HG02943 (cell line): Measurements from ENCODE around the gene PRKG1.

Experiments used
- ATAC-seq: cut with Tn5 transposase; IDR thresholded peaks from one replicate; pipeline ENCODE4 v1.9.1; 2021; ENCODE audit warnings: mild to moderate bottlenecking, low read depth, moderate library complexity; ENCODE audit not compliant: unreplicated experiment

PRKG1 gene

DNA sequence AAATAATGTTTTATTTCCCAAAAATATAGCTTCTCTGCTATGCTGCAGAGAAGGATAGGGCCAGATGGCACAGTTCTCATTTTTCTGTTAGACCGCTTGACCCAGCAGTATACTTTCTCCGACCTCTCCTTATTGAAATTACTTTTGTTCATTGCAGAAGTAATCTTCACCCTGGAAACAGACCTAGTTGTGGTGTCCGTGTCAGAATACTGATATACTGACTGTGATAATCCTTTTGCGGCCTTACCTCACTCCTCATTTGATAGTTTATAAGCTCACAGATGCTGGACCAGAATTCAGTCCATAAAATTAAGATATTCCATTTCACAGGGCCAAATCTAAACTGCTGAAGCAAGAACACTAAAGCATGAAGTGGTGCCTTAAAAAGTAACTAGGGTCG, 979.2 kb downstream of the PRKG1 start:
- ATAC-seq = no peak

DNA sequence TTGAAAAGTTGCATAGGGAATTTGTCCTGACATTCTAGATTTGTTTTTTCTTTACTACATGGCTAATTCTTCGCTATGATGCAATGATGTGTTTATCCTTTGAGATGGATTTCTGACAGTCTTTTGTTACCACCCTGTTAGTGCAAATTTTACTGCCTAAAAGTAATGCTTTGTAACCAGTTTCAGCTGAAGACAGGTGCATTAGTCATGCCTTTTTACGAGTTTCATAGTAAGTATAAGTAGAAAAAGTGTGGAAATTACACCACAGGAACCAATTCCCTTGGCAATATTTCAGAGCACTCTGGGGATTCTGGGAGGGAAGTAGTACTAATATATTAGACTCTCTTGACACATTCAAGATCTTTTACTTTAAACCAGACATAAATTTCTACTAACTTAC, 982.0 kb downstream of the PRKG1 start:
- no peak for ATAC-seq

DNA sequence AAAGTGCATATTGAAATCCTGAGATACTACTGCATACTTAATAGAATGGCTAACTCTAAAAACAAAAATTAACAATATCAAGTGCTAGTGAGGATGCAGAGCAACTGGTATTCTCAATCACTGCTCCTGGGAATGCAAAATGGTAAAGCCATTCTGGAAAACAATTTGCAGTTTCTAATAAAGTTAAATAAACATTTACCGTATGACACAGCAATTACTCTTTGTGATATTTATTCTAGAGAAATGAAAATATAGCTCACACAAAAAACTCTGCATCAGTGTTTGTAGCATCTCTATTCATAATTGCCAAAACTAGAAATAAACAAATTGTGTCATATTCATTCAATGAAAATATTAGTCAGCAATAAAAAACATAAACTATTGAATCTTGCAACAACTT, 984.8 kb downstream of the PRKG1 start:
- ATAC-seq = no peak

DNA sequence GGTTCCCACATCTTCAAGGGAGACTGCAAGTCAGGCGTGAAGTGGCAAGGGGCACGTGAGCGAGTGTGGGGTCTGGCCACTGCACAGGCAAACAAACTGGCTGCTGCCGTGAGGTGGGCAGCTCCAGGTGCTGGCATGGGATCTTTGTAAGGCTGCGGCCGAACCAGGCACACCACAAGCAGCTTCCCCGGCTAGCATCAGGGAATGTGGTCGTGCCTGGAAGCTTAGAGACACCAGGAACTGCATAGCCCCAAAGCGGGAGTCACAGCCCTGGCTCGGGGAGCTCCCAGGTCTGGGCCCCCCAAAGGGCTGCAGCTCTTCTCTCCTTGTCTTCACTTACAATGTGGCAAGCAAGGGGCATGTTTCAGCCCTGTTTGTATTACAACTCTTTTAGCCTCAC, 988.9 kb downstream of the PRKG1 start:
- ATAC-seq = no peak

DNA sequence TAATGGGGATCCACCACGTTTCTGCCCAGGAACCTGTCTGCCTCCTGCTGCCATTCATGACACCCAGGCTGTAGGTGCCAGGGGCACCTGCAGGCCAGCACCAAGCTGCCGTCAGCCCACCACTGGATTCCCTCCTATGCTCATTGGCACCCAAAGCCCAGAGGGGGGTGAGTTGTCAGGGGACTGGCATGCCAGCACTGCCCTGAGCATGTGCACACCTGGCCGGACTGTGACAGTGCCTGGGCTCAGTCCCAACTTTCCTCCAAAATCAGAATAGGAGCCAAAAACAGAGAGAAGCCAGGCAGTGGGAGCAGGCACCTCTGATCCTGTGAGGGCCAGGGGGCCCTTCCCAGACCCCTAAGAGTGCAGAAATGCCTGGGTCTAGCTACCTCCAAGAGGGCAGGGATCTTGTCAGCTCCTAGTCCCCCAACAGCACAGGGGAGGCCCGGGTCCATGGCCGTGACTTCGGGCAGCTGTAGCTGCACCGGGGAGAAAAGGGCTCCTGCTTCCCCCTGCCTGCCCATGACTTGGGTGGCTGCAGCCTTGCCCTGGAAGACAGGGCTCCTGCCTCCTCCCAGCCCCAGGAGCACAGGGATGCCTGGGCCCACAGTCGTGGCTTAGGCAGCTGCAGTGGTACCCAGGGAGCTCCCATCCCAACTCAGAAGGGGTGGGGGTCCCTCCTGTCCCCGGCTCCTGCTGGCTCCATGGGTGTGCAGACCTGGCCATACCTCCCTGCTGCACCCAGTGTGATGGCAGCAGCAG, 990.0 kb downstream of the PRKG1 start:
- ATAC-seq = no peak

DNA sequence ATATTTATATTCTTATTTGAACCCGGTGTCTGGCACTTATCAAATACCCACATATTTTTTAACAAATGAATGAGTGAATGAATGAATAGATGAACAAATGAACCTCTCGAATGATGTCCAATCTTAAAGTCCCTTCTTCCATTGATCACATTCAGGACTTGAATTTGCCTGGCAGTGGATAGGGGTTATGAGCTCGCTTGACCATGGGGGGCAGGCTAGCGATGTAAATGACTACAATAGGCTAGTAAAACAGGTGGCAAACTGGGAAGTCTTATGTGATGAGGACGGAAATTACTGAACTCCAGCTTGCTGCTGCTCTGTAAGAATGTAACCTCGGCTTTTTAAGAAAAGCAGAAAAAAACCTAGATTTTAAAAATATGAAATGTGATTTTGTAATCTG, 992.1 kb downstream of the PRKG1 start:
- ATAC-seq = no peak

DNA sequence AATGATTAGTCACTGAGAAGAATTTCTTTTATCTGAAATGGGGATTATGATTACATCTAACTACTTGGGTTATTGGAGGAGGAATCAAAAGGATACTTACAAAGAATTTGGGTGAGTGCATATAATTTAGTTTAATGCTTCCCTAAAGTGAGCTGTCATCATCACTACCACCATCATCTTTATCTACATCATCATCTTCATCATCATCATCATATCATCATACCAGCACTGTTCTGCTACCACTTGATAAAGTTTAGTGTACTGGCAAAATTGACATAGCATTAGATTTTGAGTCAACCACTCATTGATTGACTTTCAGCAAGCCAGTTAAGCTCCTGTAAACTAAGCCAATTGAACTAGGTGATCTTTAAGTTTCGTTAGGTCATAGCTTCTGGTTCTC, 994.2 kb downstream of the PRKG1 start:
- ATAC-seq = no peak

DNA sequence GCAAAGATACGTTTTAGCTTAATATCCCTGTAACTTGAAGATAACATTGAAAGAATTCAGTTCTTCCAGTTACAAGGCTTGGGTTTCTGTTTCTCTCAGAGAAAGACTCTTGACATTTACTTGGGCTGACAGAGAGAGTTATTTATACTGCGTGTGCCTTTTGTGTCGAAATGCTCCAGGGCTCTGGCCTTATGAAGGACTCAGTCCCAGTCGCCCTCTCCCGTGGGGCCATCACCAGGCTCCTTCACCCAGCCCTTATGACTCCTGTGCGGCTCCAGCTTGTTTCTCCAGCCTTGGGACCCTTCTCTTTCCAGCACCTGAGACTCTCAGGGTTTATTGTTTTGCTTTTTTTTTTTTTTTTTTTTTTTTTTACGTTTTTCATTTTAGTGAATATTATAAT, 997.5 kb downstream of the PRKG1 start:
- no peak for ATAC-seq

DNA sequence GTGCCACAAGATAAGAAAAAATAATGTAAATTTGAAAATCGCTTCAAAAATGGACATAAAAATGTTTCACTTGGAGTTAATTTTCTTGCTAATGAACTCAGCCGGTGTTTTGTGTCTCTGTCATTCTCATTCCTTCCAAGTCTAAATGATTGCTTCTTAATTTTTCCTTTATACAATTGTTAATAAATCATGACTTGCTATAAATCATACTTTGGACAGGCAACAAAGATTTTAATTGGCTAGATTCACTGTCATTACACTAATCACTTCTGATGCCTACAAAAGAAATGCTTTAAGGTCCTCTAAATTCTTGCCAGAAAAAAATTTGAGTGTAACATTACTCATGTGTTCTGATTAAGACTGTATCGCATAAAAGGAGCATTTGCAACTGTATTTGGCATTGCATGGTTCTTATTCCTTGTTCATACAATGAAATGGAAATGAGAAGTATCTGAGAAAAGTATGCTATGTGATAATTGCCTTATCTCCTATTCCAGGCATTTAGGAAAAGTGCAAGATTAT, 1000.3 kb downstream of the PRKG1 start:
- ATAC-seq = no peak

DNA sequence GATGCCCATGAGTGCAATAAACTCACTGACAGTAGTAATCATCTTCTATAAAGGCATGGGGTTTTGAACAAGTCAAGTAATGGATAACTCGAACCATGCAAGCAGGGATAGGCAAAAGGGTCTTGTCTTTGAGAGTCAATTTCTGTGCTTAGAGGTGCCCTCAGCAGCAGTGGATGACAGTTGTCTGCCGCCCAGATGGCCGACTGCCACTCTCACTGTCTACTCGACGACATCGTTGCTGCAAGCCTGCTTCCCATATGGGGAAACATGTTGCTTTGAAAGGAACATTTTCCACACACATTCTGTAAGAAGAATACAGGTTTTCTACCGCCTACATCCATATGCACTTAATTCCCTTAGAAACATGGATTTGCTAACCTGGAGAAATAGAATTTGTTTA, 1003.5 kb downstream of the PRKG1 start:
- no peak for ATAC-seq

DNA sequence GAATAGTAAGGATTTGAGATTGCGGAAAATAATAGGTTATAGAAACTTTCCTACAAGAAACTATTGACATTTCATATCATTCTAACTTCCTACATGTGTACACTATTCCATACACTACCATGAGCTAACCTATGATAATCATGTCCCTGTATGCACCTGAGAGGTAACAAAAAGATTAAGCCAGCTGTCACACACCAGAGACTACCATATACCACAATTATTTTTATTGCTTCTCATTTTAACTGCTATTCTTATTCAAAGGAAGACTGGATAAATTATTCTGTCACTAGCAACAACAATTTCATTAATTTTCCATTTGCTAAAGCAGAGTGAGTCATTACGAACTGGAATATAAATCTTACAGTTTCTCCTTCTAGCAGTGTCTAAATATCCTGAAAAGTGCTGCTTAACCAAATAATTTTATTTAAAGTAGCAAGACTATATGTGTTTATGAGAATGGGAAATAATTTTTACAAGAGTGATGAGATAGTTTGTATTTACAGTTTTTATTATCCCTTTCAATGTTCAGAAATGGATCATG, 1004.2 kb downstream of the PRKG1 start:
- ATAC-seq = no peak

DNA sequence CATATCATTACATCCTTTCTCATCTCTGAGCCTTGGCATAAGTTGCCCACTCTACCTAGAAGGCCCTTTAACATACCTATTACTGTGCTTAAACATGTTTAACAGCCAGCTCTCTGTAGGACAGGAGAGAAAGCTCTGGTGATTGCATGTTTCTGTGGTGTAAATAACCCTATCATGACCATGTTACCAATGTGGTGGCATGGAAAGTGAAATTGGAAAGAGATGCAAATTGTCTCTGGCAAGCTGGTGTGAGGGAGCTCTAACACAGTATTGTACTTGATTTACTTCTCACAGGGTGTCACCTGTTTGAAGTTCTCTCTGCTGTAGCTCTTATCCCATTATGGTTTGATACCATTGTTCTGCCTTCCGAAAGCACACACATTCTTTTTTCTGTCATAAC, 1008.0 kb downstream of the PRKG1 start:
- ATAC-seq = peak; percentile 70

DNA sequence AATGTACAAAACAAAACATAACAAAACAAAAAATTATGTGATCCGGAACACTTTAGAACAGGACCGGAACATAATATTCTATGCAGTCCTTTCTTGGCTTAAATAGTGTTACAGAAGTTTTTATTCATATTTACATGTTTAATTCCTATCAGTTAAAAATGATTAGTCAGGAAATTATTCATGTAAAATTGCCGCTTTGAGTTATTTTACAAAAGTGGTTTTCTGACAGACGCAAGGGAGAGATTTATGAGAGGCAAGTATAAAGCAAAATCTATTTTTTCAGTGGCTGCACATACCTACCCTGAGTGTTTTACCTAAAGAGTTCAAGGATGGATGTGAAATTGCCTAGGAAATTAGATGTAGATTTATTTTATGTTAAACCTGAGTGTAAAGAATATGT, 1009.1 kb downstream of the PRKG1 start:
- ATAC-seq = no peak

DNA sequence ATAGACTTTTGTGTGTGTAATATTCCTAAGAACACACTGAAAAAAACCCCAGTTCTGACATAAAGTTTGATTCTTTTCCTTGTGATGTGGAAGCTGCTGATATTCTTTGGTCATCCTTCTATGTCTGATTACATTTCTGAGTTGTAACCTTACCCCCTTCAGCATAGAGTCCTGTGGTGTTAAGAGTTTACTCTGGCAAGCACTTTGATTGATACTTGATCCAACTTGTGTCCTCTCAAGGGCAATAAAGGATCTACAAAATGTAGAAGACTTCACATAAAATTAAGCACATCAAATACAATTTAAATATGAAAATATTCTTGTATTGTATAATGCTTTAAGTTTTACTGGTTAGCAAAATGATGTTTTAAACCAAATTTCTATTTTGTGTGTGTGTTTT, 1018.1 kb downstream of the PRKG1 start:
- no peak for ATAC-seq

DNA sequence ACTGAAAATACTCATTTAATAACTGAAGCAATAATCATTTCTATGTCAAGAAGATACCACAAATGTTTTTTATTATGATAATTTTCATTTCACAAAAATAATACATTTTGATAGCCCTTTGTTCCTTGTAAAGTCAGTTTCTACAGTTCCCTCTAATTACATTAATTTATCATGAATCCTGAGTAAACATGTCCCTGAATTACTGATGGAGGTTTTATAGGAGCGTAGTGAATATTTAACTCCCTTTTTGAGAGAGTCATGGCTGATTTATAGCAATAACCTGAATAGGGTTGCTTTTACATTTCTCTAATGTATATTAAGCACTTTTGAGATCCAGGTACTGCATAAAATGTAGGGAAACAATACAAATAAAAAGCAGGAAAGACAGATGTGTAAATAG, 1023.8 kb downstream of the PRKG1 start:
- ATAC-seq = no peak

DNA sequence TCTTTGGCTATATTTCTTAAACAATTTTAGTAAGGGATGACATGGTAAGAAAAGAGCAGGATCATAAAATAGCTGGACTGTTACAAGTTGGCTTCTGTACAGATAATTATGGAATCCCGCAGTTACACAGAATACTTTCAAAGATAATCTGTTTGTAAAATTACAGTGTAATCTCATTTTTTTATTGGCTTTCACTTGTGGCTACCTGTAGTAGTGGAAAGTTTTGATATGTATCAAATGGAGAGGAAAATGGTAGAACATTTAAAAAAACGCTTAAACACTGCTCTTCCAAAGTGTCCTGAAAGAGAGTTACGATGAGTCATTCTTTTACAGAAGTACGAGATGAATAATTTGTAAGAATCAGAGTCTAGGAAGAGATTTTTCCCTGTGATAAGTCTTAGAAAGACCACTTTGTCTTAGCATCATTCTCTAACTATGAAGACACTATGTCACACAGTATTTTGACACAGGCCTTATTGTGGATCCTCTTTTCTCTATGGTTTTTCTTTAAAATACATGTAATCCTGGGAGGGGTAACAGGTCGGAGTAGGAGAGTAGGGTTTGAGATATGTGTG, 1024.8 kb downstream of the PRKG1 start:
- ATAC-seq = no peak

DNA sequence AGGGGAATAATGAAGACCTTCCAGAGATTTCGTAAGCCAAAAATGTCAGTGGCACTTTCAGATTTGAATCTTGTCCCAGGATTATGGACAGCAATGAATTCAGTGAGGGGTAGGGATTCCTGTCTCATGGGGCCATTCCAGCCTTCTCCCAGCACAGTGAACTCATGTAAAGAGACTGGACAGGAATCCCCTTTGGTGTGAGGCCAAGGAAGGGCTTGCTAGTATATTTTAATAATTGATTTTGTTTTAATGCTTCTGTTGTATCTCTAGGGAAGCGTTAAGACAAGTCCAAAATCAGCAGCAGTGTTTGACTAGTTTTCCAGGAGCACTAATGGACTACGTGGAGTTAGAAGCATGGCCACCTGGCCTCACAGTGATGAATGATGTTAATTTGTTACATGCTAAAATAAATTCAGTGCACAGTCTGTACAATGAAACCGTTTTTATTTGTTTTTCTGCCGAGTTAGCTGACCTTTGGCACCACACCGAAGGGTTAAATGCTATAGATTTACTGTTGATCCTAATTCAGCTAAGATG, 1025.8 kb downstream of the PRKG1 start:
- no peak for ATAC-seq

DNA sequence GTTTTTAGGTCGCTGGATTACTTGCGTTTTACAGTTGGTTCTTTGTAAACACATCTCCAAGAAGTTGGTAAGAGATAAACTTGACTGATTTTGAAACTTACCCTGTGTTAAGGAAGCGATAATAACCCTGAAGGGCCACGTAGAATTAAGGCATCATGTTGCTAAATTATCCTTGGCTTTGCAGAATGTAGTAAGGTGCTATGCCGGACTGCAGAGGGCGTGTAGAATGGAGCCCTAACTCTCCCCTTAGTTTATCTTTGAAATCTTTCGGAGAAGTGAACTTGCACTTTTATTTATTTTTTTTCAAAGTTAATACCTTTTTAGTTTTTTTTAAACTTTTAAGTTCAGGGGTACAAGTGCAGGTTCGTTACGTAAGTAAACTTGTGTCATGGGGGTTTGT, 1031.0 kb downstream of the PRKG1 start:
- no peak for ATAC-seq

DNA sequence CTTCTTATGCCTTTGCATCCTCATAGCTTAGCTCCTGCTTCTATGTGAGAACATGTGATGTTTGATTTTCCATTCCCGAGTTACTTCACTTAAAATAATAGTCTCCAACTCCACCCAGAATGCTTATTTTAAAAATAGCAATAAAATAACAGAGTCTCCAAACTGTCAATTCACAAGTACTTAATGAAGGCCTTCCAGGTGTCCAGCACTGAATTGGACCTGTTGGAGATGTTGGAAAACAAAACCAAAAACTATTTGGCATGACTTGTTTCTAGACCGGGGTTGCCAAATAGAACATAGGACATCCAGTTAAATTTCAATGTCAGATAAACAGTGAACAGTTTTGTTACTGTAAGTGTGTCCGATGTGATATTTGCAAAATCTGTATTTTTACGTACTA, 1031.7 kb downstream of the PRKG1 start:
- no peak for ATAC-seq

DNA sequence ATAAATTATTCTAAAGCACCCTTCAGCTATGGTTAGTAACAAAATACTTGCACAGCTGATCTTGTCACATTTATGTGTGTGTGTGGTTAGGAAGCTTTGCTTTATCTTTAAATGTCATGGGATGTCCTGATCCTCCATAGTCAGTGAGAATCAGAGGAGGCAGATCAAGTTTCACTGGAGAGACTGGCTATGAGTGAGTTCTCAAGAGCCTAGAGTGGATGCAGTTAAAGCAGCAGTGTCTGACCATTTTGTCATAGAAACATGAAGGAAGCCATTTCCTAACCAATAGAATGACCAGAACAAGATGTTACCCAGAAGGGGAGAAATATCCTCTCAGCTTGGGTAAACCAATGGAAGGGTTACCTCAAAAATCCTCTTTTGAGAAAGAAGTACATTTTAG, 1032.6 kb downstream of the PRKG1 start:
- no peak for ATAC-seq

DNA sequence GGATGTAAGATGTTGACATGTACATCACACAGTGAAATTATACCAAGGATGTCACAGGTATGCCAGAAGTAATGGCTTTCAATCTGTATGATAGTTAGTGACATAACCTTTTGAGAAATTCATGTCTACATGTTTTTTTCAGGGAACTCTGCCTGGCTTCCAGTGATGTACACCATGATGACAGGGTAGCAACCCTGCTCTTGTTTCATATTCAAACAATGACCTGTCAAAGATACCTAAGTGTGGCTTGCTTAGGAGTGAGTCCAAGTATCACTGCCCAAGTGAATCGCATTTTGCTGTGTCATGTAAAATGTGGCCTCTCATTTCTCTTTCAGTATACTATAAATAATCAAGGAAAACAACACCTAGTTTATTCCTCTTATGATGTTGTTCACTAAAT, 1033.9 kb downstream of the PRKG1 start:
- ATAC-seq = no peak

DNA sequence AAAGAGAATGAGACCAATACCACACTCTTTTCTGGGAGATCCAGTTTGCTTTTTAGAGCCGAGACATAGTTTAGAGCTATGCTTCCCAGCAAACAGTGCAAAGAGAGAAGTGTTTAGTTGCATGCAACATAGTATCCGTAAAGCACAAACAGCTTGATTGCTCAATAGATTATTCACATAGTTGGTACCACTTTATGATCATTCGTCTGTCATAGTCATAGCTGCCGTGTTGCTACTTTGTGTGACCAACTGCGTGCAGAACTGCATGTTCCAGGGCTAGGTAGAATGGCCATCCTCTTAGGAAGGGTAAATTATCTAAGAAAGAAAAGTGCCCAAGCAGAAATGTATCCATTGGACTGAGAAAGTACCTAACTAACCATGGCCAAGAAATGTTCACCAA, 1036.3 kb downstream of the PRKG1 start:
- no peak for ATAC-seq
